Mesenchymal stem cell (in vitro differentiated cells and primary cell): Measurements from ENCODE around the gene NECAB3.

ENCODE experiments used
- DNase-seq: peaks from one replicate; pipeline ENCODE4 v3.0.0-alpha.2; 2013
- H2AFZ ChIP-seq: one replicate; pipeline ENCODE4 v1.6.1; 2013; ENCODE audit warnings: low read depth, mild to moderate bottlenecking, control low read depth, inconsistent platforms, low read length, moderate library complexity
- H2AK5ac ChIP-seq: 2 replicates; pipeline ENCODE4 v1.6.1; 2013; ENCODE audit warnings: low read length, moderate library complexity, mild to moderate bottlenecking, inconsistent platforms; ENCODE audit not compliant: severe bottlenecking
- H2BK120ac ChIP-seq: one replicate; pipeline ENCODE4 v1.6.1; 2013; ENCODE audit warnings: low read depth, mild to moderate bottlenecking, inconsistent platforms, low read length, moderate library complexity
- H2BK12ac ChIP-seq, 2 experiments: one replicate each; pipeline ENCODE4 v1.6.1; 2013; ENCODE audit warnings: inconsistent platforms in 2 of 2, low read length in 2 of 2, mild to moderate bottlenecking in 2 of 2, moderate library complexity in 2 of 2, control low read depth in 1 of 2
- H2BK15ac ChIP-seq: one replicate; pipeline ENCODE4 v1.6.1; 2013; ENCODE audit warnings: mild to moderate bottlenecking, low read depth, inconsistent platforms; ENCODE audit not compliant: poor library complexity, severe bottlenecking
- H2BK5ac ChIP-seq: 2 replicates; pipeline ENCODE4 v1.6.1; 2013; ENCODE audit warnings: low read depth, mild to moderate bottlenecking, low read length, control low read depth, inconsistent platforms; ENCODE audit not compliant: poor library complexity, severe bottlenecking
- H3K14ac ChIP-seq, 2 experiments: one replicate each; pipeline ENCODE4 v1.6.1; 2013; ENCODE audit warnings: inconsistent platforms in 2 of 2, low read length in 2 of 2, control low read depth in 1 of 2, mild to moderate bottlenecking in 1 of 2, moderate library complexity in 1 of 2
- H3K18ac ChIP-seq, 2 experiments: one replicate each; pipeline ENCODE4 v1.6.1; 2013; ENCODE audit warnings: inconsistent platforms in 2 of 2, low read length in 2 of 2, control low read depth in 1 of 2, low read depth in 1 of 2, mild to moderate bottlenecking in 1 of 2
- H3K23ac ChIP-seq, 2 experiments: one replicate each; pipeline ENCODE4 v1.6.1; 2013; ENCODE audit warnings: inconsistent platforms in 2 of 2, low read length in 2 of 2, mild to moderate bottlenecking in 2 of 2, moderate library complexity in 2 of 2, control low read depth in 1 of 2
- H3K27ac ChIP-seq: 2 replicates; pipeline ENCODE4 v1.5.1; 2013; ENCODE audit warnings: mild to moderate bottlenecking, moderate library complexity, low read length, control low read depth, inconsistent platforms; ENCODE audit not compliant: poor library complexity, severe bottlenecking
- H3K27me3 ChIP-seq, 2 experiments: 2 replicates each; pipeline versions ENCODE4 v1.6.1 to v1.7.0; 2013; ENCODE audit warnings: low read length in 2 of 2, mild to moderate bottlenecking in 2 of 2, moderate library complexity in 2 of 2, control low read depth in 1 of 2, inconsistent platforms in 1 of 2; ENCODE audit not compliant: control insufficient read depth in 1 of 2, insufficient read depth in 1 of 2
- H3K36me3 ChIP-seq, 2 experiments: 2 replicates each; pipeline versions ENCODE4 v1.6.1 to v1.7.0; 2013; ENCODE audit warnings: low read length in 2 of 2, control low read depth in 1 of 2, inconsistent platforms in 1 of 2, low read depth in 1 of 2, mild to moderate bottlenecking in 1 of 2; ENCODE audit not compliant: insufficient read depth in 2 of 2, control insufficient read depth in 1 of 2
- H3K4ac ChIP-seq, 2 experiments: one replicate each; pipeline ENCODE4 v1.6.1; 2013; ENCODE audit warnings: inconsistent platforms in 2 of 2, low read length in 2 of 2, mild to moderate bottlenecking in 2 of 2, moderate library complexity in 2 of 2, control low read depth in 1 of 2, low read depth in 1 of 2
- H3K4me1 ChIP-seq: 2 replicates; pipeline ENCODE4 v1.6.1; 2013; ENCODE audit warnings: low read depth, low read length, control low read depth; ENCODE audit not compliant: control insufficient read depth, insufficient read depth
- H3K4me2 ChIP-seq: 2 replicates; pipeline ENCODE4 v1.6.1; 2013; ENCODE audit warnings: low read length, mild to moderate bottlenecking, inconsistent platforms; ENCODE audit not compliant: poor library complexity, severe bottlenecking
- H3K4me3 ChIP-seq, 2 experiments: 2 replicates each; pipeline versions ENCODE4 v1.5.1 to v1.7.0; 2013; ENCODE audit warnings: low read length in 2 of 2, mild to moderate bottlenecking in 2 of 2, control low read depth in 1 of 2, low read depth in 1 of 2; ENCODE audit not compliant: insufficient read depth in 1 of 2
- H3K79me1 ChIP-seq: replicated peaks from 2 replicates; pipeline ENCODE4 v1.6.1; 2013; ENCODE audit warnings: mild to moderate bottlenecking, control low read depth, low read length, inconsistent platforms; ENCODE audit not compliant: poor library complexity, severe bottlenecking
- H3K9ac ChIP-seq: 2 replicates; pipeline ENCODE4 v1.7.0; 2013; ENCODE audit warnings: mild to moderate bottlenecking, low read length, moderate library complexity
- H3K9me3 ChIP-seq: 2 replicates; pipeline ENCODE4 v1.7.0; 2013; ENCODE audit warnings: mild to moderate bottlenecking, low read length; ENCODE audit not compliant: control insufficient read depth
- H4K8ac ChIP-seq: one replicate; pipeline ENCODE4 v1.6.1; 2013; ENCODE audit warnings: inconsistent platforms, mild to moderate bottlenecking, low read length, moderate library complexity
- H4K91ac ChIP-seq: one replicate; pipeline ENCODE4 v1.6.1; 2013; ENCODE audit warnings: mild to moderate bottlenecking, low read length, inconsistent platforms
- WGBS: methylation state at CpG from one replicate; pipeline ENCODE4 v1.1.7; 2013; ENCODE audit warnings: mixed read lengths; 5-methylcytosine and 5-hydroxymethylcytosine counted together

The NECAB3 gene

GRCh38 chr20:33651562-33652048 is 22.6 kb downstream of the NECAB3 start:
- H3K4me3 ChIP-seq, result no peak overlapping the region
- no peak overlapping the region for H3K4ac ChIP-seq
- H3K79me1 ChIP-seq, result peaks cover 2% of the 10 kb centered on the region
- H3K36me3 ChIP-seq, result peaks cover 0 to 24% of the 10 kb centered on the region in 2 experiments
- WGBS, result 96% methylated on average over 11 of the region's 13 CpGs
- no peak overlapping the region for H2BK120ac ChIP-seq
- no peak overlapping the region for H3K9ac ChIP-seq
- H2BK12ac ChIP-seq, result no peak overlapping the region
- H3K4me2 ChIP-seq, result no peak overlapping the region
- no peak overlapping the region for H2BK15ac ChIP-seq
- H2AFZ ChIP-seq, result no peak overlapping the region
- no peak for DNase-seq
- no peak overlapping the region for H4K91ac ChIP-seq
- peaks cover 0 to 3% of the 10 kb centered on the region in 2 experiments for H3K27me3 ChIP-seq
- peaks cover 31% of the 10 kb centered on the region for H3K4me1 ChIP-seq
- H3K14ac ChIP-seq, result no peak overlapping the region
- H3K18ac ChIP-seq, result no peak overlapping the region
- no peak overlapping the region for H3K23ac ChIP-seq
- no peak overlapping the region for H2AK5ac ChIP-seq
- H2BK5ac ChIP-seq, result no peak overlapping the region
- no peak overlapping the region for H3K27ac ChIP-seq
- H3K9me3 ChIP-seq, result no peaks in the 10 kb centered on the region
- no peak overlapping the region for H4K8ac ChIP-seq

- H3K79me1 ChIP-seq, result peaks cover 2% of the 10 kb centered on the region
- H3K9ac ChIP-seq, result no peak overlapping the region
- H3K27me3 ChIP-seq, result peaks cover 0 to 3% of the 10 kb centered on the region in 2 experiments
- H3K4me1 ChIP-seq, result peaks cover 31% of the 10 kb centered on the region
- H3K4me2 ChIP-seq, result no peak overlapping the region
- H2AK5ac ChIP-seq, result no peak overlapping the region
- H3K4me3 ChIP-seq, result no peak overlapping the region
- DNase-seq, result no peak
- no peak overlapping the region for H3K4ac ChIP-seq
- no peak overlapping the region for H2BK5ac ChIP-seq
- H2BK120ac ChIP-seq, result no peak overlapping the region
- peak overlapping the region in 1 of 2 experiments; percentile 79 for H3K23ac ChIP-seq
- H2BK12ac ChIP-seq, result no peak overlapping the region
- H2BK15ac ChIP-seq, result no peak overlapping the region
- H4K91ac ChIP-seq, result no peak overlapping the region
- H4K8ac ChIP-seq, result no peak overlapping the region
- peaks cover 3 to 21% of the 10 kb centered on the region in 2 experiments for H3K36me3 ChIP-seq
- WGBS, result 86% methylated on average over 10 of the region's 10 CpGs
- H3K9me3 ChIP-seq, result no peaks in the 10 kb centered on the region
- no peak overlapping the region for H2AFZ ChIP-seq
- H3K27ac ChIP-seq, result no peak overlapping the region
- H3K18ac ChIP-seq, result no peak overlapping the region
- H3K14ac ChIP-seq, result no peak overlapping the region
These were observed 23.3 kb downstream of the NECAB3 start for GRCh38 chr20:33650753-33651561.

GRCh38 chr20:33650111-33650752 is 24.0 kb downstream of the NECAB3 start:
- no peak overlapping the region for H4K8ac ChIP-seq
- H3K79me1 ChIP-seq, result peaks cover 2% of the 10 kb centered on the region
- H3K9ac ChIP-seq, result no peak overlapping the region
- H2AFZ ChIP-seq, result no peak overlapping the region
- H3K4me1 ChIP-seq, result peaks cover 31% of the 10 kb centered on the region
- H3K27ac ChIP-seq, result no peak overlapping the region
- no peak overlapping the region for H3K4me3 ChIP-seq
- H2BK12ac ChIP-seq, result no peak overlapping the region
- H3K27me3 ChIP-seq, result peaks cover 0 to 3% of the 10 kb centered on the region in 2 experiments
- no peak overlapping the region for H2BK120ac ChIP-seq
- H2BK5ac ChIP-seq, result no peak overlapping the region
- H4K91ac ChIP-seq, result no peak overlapping the region
- DNase-seq, result no peak
- no peak overlapping the region for H2BK15ac ChIP-seq
- WGBS, result 89% methylated on average over 10 of the region's 11 CpGs
- no peak overlapping the region for H3K14ac ChIP-seq
- H3K23ac ChIP-seq, result no peak overlapping the region
- no peak overlapping the region for H3K18ac ChIP-seq
- no peaks in the 10 kb centered on the region for H3K9me3 ChIP-seq
- H2AK5ac ChIP-seq, result peak overlapping the region; percentile 57
- H3K36me3 ChIP-seq, result peaks cover 9 to 22% of the 10 kb centered on the region in 2 experiments
- H3K4ac ChIP-seq, result no peak overlapping the region
- H3K4me2 ChIP-seq, result no peak overlapping the region

- no peak overlapping the region for H3K4ac ChIP-seq
- H2BK5ac ChIP-seq, result no peak overlapping the region
- H3K14ac ChIP-seq, result peak overlapping the region in 1 of 2 experiments; percentile 67
- no peak overlapping the region for H2BK12ac ChIP-seq
- no peak overlapping the region for H4K91ac ChIP-seq
- H3K27me3 ChIP-seq, result peaks cover 0 to 3% of the 10 kb centered on the region in 2 experiments
- peaks cover 2% of the 10 kb centered on the region for H3K79me1 ChIP-seq
- no peak overlapping the region for H3K9ac ChIP-seq
- no peak overlapping the region for H2AFZ ChIP-seq
- peaks cover 25% of the 10 kb centered on the region for H3K4me1 ChIP-seq
- peaks cover 19 to 29% of the 10 kb centered on the region in 2 experiments for H3K36me3 ChIP-seq
- no peak overlapping the region for H3K4me2 ChIP-seq
- no peak overlapping the region for H3K23ac ChIP-seq
- no peak overlapping the region for H2BK15ac ChIP-seq
- 91% methylated on average over 19 of the region's 19 CpGs for WGBS
- no peak overlapping the region for H3K18ac ChIP-seq
- H3K27ac ChIP-seq, result no peak overlapping the region
- H3K4me3 ChIP-seq, result no peak overlapping the region
- H3K9me3 ChIP-seq, result no peaks in the 10 kb centered on the region
- no peak for DNase-seq
- no peak overlapping the region for H2AK5ac ChIP-seq
- H4K8ac ChIP-seq, result no peak overlapping the region
- no peak overlapping the region for H2BK120ac ChIP-seq
These were observed 25.0 kb downstream of the NECAB3 start for GRCh38 chr20:33649201-33649681.
